ENCODE results near the gene CREM.
"Not testable (repeated sequence)": the region's sequence is repeated elsewhere in the genome, so short reads cannot be mapped to it uniquely, and the experiment has no call there.

Gene CREM

DNA sequence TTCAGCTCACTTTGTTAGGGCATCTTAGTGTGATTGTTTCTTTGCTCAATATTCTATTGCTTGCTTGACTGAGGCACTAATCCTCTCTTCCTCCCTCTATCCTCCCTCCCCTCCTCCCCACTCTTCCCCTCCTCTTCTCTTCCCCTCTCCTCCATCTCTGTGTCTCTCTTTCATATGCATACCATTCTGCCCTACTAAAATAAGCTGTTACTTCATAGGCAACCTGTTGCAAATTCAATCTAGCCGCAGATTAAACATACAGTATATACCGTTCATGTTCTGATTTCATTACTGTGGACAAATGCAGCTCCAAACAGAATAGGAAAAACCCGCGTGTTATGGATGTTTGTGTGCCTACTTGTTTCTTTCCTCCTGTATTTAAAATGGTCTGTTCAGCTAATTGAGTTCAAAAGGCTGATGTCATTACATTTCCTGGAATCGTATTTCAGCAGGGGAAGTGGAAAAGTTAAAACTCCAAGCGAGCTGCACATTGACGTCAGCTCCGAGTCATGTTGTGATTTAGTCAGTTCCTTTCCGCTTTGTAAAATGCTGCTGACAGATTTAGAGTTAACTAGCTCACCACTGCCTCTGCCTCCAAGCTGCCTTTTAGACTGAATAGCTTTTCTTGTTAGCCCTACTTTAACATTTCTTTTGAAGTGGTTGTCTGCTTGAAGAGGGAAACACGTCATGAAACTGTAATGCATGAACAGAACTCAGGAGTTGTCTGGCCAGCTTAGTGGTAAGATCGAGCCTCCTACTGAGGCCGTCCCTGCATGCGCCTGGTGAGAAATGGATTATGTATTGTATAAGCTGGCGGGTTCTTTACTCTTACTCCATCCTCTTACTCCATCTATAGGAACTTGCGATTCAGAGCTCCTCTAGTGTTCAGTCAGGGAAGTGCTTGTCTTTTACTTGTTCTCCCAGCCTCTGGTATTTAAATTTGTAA is 69.0 kb downstream of the CREM start:
- DNase-seq: peak; percentile 54

DNA sequence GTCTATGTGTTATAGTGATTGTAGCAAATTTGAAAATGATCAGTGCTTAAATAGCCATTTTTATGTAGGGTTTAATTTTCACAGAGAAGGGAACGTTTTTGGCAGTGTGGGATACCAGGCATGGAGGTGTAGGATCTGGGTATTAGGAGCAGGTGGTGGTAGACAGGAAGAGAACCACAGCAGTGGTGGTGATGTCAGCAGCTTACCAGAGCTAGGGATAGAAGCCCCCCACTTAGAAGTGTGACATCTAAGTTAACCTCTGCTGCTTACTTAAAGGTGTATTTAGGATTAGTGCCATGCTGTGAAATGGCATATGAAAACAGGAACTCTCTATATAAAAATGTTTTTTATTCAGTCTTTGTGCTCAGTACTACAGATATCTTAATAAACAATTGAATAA is 73.8 kb downstream of the CREM start:
- no peak for DNase-seq

DNA sequence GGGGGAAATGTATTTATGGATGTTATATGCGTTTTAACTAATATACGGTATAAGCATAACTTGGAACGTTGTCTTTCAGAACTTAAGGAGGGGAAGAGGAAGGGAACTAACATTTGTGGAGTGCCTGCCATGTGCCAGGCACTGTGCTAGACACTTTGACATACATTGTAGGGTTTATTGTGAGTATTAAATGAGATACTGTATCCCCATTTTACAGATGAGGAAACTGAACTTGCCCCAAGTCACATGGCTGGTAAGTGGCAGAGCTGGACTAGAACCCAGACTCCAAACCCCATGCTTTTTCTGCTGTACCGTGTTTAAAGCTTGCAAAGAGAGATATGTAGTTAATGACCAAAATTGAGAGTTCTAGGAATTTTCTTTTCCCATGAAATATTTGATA is 74.6 kb downstream of the CREM start:
- no peak for DNase-seq

- no peak for DNase-seq
These were observed 75.4 kb downstream of the CREM start for GRCh38 chr10:35202050-35202449.

GRCh38 chr10:35203745-35204144 is 77.1 kb downstream of the CREM start:
- DNase-seq: no peak

GRCh38 chr10:35204650-35205319 is 78.1 kb downstream of the CREM start:
- no peak for DNase-seq

DNA sequence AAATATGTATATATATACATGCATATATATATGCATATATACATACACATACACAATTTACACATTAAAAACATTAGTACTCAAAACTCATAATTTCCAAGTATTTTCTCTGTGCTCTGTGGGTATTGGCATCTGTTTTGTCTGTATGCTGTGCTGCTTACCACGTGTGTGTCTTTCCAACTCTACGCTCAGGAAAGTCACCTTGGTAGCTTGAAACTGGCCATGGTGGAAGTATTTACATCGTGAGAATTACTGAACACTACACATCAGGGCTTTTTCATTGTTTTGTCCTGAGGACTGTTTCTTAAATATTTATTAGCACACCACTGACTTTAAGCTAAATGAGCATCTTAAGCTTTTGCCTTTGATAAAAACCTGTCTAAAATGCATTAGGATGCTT is 79.6 kb downstream of the CREM start:
- DNase-seq: no peak

DNA sequence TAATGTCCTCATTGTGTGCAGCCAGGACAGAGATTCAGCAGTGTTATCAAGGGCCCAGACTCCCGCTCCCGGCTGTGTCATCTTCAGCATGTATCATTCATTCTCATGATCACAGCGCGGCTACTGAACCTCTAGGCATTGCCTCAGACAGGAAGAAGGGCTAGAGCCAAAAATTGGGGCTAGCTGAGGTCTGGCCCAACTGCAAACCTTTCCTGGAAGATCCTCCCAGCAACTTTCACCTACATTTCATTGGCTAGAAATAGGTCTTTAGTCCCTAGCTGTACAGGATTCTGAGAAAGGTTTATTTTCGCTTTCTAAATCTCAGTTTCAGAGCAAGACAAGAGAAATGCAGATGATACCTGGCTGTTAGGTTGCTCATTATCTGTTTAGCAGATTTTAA is 81.9 kb downstream of the CREM start:
- DNase-seq: peak; percentile 15

GRCh38 chr10:35208949-35209613 is 82.4 kb downstream of the CREM start:
- no peak for DNase-seq

DNA sequence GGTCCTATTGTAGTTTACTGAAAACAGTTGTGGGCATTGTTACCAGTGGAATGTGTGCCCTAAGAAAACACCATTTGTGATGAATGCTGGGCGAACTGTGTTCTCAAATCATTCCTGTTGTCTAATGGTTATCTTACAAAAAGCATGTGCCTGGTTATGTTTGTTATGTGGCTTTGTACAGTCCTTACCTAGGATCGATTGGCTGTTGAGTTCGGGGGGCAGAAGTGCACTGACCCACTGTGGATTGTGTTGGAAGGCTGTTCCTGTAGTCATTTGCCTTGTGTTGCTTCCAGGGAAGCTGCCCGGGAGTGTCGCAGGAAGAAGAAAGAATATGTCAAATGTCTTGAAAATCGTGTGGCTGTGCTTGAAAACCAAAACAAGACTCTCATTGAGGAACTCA is 84.3 kb downstream of the CREM start:
- no peak for DNase-seq

DNA sequence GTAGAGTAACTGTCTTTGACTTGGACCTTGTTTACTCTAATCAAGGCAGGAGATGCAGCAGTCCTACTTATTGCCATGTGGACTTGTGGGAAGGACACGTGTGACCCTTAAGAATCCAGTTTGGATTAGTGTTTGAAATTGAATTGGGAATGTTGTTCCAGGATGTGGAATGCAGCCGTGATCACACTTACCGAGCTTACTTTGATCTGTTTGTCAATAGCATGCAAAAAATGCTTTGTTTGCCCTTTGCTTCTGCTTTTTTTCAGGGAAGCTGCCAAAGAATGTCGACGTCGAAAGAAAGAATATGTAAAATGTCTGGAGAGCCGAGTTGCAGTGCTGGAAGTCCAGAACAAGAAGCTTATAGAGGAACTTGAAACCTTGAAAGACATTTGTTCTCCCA is 84.7 kb downstream of the CREM start:
- no peak for DNase-seq

- DNase-seq: no peak
These were observed 86.2 kb downstream of the CREM start for GRCh38 chr10:35212856-35213255.

GRCh38 chr10:35213699-35214098 is 87.1 kb downstream of the CREM start:
- DNase-seq: no peak

- no peak for DNase-seq
These were observed 88.0 kb downstream of the CREM start for GRCh38 chr10:35214607-35215020.

DNA sequence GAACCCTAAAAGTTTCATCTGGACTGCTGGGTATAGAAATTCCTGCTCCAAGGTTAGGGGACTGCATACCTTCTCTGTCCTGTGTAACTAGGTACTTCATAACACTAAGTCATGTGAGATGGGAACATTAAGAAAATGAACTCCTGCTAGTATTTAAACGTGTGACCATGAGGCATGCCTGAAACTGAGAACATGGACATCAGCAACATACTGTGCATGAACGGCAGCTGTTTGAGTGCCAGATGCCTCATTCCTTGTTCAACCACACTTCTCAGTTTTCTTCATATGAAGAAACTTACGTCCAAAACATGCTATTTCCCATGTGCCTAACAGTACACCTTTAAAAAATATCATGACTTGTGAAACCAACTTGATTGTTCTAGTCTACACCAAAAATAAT is 88.5 kb downstream of the CREM start:
- no peak for DNase-seq

DNA sequence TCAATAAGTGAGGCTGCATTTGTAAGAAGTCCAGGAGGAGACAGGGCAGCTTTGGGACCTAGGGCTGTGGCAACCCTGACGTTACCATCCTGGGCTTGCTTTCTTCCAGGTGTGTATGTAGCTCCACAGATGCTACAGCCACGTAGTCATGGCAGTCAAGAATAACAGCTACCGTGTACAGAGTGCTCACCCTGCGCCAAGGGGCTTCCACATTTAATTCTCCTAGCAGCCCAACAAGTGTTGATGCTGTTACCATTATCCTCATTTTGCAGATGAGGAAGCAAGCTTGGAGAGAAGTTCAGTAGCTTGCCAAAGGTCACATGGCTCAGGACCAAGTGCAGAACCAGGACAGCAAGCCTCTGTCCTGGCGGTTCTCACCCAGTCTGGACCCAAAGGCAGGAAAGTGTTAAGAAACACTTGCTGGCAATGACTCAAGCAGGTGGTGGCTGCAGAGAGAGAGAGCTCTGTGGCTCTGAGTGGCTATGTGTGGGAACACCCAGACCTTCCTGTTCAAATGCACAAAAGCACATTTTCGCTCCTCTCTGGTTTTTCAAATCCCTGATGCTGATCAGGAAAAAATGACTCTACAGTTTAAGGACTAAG is 89.8 kb downstream of the CREM start:
- no peak for DNase-seq

DNA sequence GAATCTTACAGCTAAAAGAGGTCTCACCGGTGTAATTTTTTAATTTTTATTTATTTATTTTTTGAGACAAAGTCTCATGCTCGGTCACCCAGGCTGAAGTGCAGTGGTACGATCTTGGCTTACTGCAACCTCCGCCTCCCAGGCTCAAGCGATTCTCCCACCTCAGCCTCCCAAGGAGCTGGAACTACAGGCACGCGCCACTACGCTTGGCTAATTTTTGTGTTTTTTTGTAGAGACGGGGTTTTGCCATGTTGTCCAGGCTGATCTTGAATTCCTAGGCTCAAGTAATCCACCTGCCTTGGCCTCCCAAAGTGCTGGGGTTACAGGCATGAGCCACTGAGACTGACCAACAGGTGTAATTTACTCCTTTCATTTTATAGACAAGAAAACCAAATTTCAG is 90.3 kb downstream of the CREM start:
- not testable (repeated sequence) for DNase-seq

DNA sequence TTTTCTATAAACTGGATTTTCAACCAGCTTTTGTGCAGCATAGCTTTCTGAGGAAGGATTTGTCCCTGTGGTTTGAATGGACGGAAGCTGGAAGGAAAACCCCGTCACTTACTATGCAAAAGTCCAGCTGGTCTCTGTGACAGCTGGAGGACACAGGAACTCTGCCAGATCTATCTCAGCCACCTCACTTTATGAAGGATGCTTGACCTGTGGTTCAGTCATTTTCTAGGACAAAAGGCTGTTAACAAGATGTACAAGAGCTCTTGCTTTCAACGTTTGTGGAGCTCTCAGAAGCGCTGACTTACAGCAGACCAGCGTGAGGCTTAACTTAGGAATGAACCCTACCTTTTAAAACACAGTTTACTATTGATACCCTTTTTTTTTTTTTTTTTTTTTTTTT is 90.8 kb downstream of the CREM start:
- DNase-seq: no peak

DNA sequence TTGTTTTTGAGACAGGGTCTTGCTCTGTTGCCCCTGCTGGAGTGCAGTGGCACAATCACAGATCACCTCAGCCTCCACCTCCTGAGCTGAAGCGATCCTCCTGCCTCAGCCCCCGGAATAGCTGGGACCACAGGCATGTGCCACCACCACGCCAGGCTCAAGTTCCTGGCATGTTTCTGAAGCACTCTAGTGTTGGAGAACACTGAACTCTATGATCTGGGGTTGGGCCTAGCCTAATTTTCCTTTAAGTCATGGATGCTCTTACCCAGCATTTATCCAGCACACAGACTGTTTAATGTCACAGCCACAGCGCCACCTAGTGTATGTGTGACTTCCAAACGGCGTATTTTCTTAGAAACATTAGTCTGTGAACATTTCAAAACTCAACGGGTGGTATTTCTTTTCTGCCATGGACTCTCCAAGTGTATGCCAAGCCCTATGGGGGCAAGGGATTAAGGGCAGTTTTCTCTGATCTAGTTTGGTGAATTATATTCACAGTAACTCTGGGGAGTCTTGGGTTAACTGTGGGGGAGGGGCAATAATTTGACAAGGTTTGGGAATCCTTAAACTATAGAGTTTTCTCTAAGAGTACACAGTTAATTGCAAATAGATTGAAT is 91.8 kb downstream of the CREM start:
- peak; percentile 59 for DNase-seq

GRCh38 chr10:35219292-35219691 is 92.6 kb downstream of the CREM start:
- DNase-seq: no peak

- no peak for DNase-seq
These were observed 93.5 kb downstream of the CREM start for GRCh38 chr10:35219891-35220890.

GRCh38 chr10:35223016-35223415 is 96.4 kb downstream of the CREM start:
- no peak for DNase-seq
